Lower leg skin (tissue), 4 donors: ENCODE measurements around the gene SLIT3. TPM values are rescaled to one million over a fixed set of nuclear protein-coding genes. Genes with fewer than 3 reads are reported as not detected.

Experiments used
- DNase-seq, 2 donors: peaks; one replicate each; pipeline ENCODE4 v3.0.0-alpha.2; 2019; ENCODE audit warnings: low spot score in 2 of 2
- H3K4me3 ChIP-seq: fragments of 200-600 bp; sonication (generic); 2 replicates; pipeline ENCODE4 v1.5.1; 2017; ENCODE audit warnings: mild to moderate bottlenecking, low read depth; ENCODE audit not compliant: poor library complexity, severe bottlenecking
- POLR2A ChIP-seq, 2 donors: fragments of 450-650 bp; IDR thresholded peaks; one replicate each; pipeline ENCODE4 v1.6.1; 2016 to 2017; ENCODE audit warnings: antibody characterized with exemption in 2 of 2, mild to moderate bottlenecking in 1 of 2, moderate library complexity in 1 of 2
- WGBS, 2 donors: methylation state at CpG; one replicate each; pipeline ENCODE4 v1.1.5; 2018; 5-methylcytosine and 5-hydroxymethylcytosine counted together
- intact Hi-C: fragments of 100-400 bp; cut with DNase I; formaldehyde crosslinking; loops from one replicate; pipeline ENCODE4 v1.15.0; 2023; ENCODE audit warnings: low total_unique reads
- total RNA-seq, 4 donors: library from RNA; depleted of rRNA; stranded (reverse); fragments of >200 nt; gene quantifications; one replicate each; pipeline ENCODE4 v1.1.0, GENCODE V29; 2016
- TF ChIP-seq, protein P1 (sequence below), 3 donors: fragments of 450-650 bp; IDR thresholded peaks; one replicate each; pipeline ENCODE4 v1.5.1; 2016; ENCODE audit warnings: antibody characterized with exemption in 3 of 3, mild to moderate bottlenecking in 3 of 3, moderate library complexity in 2 of 3

The SLIT3 gene
- total RNA-seq, 4 donors from 2014 or later = 12.4 to 66.0 (median 22.8) TPM

DNA sequence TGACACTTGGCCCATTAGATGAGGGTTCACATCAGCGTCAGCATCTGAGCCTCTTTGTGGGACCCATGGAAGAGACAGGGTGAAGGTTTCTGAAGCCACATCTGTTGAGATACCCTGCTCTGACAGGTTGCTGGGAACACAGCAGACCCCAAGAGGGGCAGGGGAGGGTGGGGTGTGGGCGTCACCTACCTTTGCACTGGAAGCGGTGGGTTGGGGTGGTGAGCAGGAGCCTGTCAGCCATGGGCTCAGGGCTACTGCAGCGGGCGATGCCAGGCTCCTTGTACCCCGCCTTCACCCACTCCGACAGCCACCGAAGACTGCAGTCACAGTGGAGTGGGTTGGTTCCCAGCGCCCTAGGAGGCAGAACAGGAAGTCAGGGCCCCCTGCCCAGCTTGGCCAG lies 590.2 kb downstream of the SLIT3 start:
- TF ChIP-seq, protein P1, sequence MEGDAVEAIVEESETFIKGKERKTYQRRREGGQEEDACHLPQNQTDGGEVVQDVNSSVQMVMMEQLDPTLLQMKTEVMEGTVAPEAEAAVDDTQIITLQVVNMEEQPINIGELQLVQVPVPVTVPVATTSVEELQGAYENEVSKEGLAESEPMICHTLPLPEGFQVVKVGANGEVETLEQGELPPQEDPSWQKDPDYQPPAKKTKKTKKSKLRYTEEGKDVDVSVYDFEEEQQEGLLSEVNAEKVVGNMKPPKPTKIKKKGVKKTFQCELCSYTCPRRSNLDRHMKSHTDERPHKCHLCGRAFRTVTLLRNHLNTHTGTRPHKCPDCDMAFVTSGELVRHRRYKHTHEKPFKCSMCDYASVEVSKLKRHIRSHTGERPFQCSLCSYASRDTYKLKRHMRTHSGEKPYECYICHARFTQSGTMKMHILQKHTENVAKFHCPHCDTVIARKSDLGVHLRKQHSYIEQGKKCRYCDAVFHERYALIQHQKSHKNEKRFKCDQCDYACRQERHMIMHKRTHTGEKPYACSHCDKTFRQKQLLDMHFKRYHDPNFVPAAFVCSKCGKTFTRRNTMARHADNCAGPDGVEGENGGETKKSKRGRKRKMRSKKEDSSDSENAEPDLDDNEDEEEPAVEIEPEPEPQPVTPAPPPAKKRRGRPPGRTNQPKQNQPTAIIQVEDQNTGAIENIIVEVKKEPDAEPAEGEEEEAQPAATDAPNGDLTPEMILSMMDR (IDR thresholded peaks at IDR 0.05) = no peak
- TF ChIP-seq POLR2A (IDR thresholded peaks at IDR 0.05) = no peak
- intact Hi-C loops = loop anchor here (10.0 kb wide), 1 partner anchor 1676 kb away; no protein-coding TSS in a partner anchor
- 90 to 97% methylated on average over 9 of the region's 9 CpGs for WGBS, 2 donors
- DNase-seq = peak in 1 of 2 donors; percentile 79
- no peak overlapping the region for H3K4me3 ChIP-seq

DNA sequence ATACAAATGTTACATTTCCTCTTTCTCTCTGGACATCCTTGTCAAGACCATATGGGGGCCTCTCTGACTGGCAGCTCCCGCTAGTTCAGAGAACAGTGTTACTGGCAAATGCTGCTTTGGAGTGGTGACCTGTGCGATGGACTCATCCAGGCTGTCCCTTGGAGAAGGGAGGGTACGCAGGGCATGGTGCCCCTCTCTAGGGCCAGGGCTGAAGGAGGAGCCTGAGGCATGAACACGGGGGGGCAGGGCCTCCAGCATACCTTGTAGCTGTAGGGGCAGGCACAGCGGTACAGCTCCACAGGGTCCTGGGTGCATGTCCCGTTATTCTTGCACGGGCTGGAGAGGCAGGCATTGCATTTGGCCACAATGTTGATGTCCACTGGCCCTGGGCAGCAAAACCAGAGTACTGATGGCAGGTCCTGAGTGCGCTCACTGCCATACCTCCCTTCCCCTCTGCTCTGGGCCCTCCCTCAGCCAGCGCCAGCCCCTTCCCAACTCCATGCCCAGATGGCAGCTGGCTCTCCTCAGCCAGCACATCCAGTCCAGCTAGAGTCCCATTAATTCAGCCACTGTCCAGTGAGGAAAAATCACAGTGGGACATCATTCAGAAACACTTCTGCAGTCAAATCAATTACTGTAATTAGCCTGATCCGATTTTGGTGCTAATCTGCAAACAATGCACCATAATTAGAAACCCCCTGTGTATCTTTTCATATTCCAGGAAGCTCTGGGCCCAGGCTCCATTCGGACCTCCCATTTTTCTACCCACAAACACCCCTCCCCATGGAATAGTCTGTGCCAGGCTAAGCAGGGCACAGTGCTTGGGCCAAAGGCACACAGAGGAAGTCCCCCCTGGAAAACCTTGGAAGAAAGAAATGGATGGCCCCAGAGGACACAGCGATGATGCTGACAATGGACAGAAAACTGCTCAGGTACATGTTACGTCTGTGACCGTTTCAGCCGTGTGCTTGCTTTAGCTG lies 592.9 kb downstream of the SLIT3 start:
- H3K4me3 ChIP-seq = no peak overlapping the region
- intact Hi-C loops = no loop called here
- TF ChIP-seq POLR2A (IDR thresholded peaks at IDR 0.05) = no peak
- TF ChIP-seq, protein P1 (IDR thresholded peaks at IDR 0.05) = no peak
- peak in 1 of 2 donors; percentile 75 for DNase-seq
- WGBS, 2 donors = 88 to 92% methylated on average over 14 to 15 of the region's 15 CpGs

DNA sequence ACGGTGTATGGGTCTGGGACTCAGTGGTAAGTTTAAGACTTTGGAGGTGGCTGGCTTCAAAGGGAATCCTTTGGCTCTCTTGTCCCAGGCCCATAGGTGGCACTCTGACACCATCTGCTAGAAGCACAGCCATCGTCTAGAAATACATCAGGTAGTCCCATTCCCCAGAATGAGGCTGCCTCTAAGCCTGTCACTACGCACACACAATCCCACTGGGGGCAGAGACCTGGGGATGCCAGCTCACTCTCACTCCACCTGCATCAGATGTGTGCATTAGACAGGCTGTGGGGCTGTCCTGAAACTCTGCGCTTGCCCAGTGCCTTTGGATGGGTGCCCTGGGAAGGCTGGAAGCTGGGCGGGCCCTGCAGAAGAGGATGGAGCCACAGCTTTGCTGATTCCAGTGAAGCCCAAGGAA lies 594.3 kb downstream of the SLIT3 start:
- 70 to 77% methylated on average over 5 of the region's 5 CpGs for WGBS, 2 donors
- DNase-seq = peak in 1 of 2 donors; percentile 70
- intact Hi-C loops = no loop called here
- no peak overlapping the region for H3K4me3 ChIP-seq
- TF ChIP-seq POLR2A (IDR thresholded peaks at IDR 0.05) = no peak
- TF ChIP-seq, protein P1 (IDR thresholded peaks at IDR 0.05) = no peak

DNA sequence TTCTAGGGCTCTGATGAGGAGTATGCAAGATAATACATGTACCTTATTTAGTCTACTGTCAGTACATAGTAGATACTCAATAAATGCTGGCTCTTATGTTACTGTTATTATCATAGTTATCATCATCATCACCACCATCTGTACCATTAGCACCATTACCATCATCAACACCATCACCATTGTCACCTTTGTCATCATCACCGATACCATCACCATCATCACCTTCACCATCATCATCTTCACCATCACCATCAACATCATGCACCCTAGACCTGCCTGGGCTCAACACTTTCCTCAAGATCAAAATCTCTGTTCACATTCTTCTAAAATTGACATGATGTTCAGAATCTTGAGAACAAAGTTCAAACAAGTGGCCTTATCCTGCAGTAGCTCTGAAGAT lies 595.6 kb downstream of the SLIT3 start:
- H3K4me3 ChIP-seq = no peak overlapping the region
- intact Hi-C loops = no loop called here
- DNase-seq = peak in 1 of 2 donors; percentile 10
- TF ChIP-seq, protein P1 (IDR thresholded peaks at IDR 0.05) = no peak
- TF ChIP-seq POLR2A (IDR thresholded peaks at IDR 0.05) = no peak
- 88 to 98% methylated on average over 1 of the region's 1 CpG for WGBS, 2 donors

DNA sequence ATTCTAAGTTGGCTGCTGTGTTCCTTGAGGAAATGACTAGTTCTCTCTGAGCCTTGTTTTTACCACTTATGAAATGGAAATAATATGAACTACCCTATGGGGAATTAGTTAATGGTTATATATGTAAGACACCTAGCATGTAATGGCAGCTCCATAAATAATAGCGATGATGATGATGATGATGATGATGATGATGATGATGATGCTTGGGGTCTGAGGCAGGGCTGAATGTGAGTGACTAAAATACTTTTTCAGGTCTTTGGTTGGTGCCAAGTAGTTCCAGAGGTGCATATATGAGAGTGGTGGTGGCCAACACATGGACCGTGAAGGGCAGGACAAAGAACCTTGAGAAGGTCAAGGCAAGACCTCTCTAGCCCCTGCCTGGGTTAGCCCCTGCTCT lies 598.4 kb downstream of the SLIT3 start:
- intact Hi-C loops = no loop called here
- no peak for DNase-seq
- H3K4me3 ChIP-seq = no peak overlapping the region
- TF ChIP-seq, protein P1 (IDR thresholded peaks at IDR 0.05) = no peak
- TF ChIP-seq POLR2A (IDR thresholded peaks at IDR 0.05) = no peak
- WGBS, 2 donors = 93 to 99% methylated on average over 2 of the region's 2 CpGs
